Hematopoietic multipotent progenitor cell treated with erythropoietin and hydrocortisone succinate and interleukin-3 and kit ligand, for 6 days (in vitro differentiated cells): ENCODE results near the gene DAD1.
"Not testable (repeated sequence)": the region's sequence is repeated elsewhere in the genome, so short reads cannot be mapped to it uniquely, and the experiment has no call there.

Source experiments
- DNase-seq: peaks from one replicate; pipeline ENCODE4 v3.0.0-alpha.2; 2015

DAD1 gene

DNA sequence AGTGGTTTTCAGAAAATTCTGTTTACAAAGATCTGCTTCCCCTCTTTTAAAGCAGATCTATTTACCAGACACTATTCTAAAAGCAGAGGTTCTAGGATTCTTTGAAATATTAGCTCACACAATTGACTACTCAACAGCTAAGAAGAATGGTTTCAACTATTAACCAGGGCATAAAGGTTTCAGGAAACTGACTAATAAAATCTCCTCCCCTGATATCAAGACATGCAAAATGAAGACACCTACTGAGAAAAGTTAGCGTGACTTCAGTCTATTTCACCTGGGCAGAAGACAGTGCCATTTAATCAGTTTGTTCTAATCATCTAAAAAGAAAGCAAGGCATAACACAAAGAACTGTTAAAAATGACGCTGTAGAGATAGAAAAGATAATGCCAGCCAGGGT, 22.2 kb downstream of the DAD1 start:
- no peak for DNase-seq

DNA sequence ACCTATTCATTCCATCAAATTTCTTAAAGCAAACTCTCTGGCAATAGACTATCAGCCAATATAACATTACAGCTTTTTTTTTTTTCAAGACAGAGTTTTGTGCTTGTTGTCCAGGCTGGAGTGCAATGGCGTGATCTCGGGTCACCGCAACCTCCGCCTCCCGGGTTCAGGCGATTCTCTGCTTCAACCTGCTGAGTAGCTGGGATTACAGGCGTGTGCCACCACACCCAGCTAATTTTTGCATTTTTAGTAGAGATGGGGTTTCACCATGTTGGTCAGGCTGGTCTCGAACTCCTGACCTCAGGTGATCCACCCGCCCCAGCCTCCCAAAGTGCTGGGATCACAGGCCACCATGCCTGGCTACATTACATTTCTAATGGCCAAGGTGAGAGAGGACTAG, 22.8 kb downstream of the DAD1 start:
- DNase-seq, result not testable (repeated sequence)

DNA sequence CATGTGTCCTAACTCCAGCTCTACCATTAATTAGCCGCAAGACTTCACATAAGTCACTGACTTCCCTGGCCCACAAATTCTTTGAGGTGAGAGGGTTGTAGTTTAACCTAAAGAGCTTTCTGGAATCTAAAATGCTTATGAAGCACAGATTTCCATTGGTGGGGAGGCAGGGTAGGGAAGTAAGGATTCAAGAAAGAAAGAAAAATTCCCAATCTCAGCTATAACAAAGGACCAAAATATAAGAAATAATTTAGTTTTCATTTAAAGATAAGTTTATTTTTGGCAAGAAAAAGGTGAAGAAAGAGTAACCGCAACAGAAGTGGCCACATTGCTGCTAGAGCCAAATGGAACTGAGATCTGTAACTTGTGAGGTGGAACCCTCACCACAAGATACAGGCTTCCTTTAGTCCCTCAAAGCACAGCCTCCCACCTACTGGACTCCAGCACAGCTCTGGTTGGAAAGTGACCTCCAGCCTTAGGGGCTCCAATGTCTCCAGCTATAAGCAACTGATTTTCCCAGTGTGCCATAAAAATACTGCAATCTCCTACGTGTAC, 23.6 kb downstream of the DAD1 start:
- no peak for DNase-seq

DNA sequence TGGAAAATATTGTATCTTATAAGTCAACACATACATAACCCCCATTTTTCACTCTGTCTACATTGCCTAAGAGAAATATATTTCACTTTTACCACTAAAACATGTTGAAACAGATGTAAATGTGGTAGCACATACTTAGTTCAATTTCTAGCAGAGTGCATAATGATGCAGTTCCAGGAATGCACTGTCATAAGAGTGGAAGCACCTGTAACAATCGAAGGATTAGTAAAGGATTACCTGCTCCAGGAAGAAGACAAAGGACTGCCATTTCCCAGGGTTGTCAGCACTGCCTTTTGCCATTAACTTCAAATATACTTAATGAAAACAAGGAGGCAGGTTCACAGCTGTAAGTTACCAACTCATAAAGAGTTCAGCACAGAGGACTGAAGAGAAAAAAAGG, 24.6 kb downstream of the DAD1 start:
- DNase-seq, result no peak

DNA sequence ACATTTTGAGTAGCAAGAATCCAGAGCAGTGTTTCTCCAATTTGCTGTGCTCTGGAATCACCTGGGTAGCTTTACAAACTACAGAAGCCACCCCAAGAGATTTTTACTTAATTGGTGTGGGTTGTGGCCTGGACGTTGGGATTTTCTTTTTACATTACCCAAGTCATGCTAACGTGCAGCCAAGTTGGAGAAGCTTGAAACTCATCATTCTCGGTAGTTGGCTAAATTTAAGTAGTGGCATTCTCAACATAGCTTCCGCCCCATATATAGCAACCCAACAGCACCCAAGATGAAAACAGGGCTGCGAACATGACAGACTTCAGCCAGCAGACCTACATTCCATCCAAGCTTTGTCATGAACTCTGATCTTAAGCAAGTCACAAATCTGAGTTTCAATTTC, 25.0 kb downstream of the DAD1 start:
- no peak for DNase-seq

DNA sequence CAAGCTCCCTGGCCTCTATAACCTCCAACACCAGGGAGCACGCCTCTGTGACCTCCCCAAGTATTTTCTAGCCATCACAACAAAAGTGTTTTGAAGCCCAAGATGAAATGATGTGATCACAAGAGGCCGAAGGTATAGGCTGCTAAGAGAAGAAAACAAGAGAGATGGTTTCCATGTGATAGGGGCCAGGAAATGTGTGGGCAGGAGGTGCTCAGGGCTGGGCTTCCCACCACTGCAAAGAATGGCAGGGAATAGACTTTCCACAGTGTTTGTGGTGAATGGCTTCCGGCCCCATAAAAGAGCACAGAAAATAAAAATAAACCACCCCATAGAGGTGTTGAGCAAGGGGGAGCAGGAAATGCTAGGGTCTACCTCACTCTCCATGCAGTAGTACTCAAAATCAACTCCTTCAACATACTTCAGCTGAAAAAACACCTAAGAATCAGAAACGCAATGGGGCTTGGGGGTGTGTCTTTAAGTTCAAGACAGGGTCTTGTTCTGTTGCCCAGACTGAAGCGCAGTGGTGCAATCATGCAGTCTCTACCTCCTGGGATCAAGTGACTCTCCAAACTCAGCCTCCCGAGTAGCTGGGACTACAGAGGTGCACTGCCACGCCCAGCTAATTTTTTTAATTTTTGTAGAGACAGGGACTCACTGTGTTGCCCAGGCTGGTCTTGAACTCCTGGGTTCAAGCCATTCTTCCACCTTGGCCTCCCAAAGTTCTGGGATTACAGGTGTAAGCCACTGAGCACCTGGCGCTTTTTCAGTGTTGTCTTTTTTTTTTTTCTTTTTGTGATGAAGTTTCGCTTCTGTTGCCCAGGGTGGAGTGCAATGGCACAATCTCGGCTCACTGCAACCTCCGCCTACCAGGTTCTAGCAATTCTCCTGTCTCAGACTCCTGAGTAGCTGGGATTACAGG, 27.1 kb downstream of the DAD1 start:
- peak; percentile 69 for DNase-seq

DNA sequence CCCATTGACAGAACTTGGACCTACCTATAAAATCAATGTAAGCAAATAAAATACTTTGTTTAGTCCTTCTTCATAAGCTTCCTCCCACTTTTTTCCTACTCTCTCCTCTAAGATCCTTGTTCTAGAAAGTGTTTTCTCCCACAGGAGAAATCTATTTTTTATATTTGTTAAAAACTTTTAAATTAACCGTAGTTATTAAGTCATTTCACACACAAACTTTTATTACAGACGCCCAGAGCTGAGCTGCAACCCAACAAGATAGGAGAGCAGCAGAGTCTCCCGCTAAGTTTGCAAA, 27.7 kb downstream of the DAD1 start:
- DNase-seq, result no peak

DNA sequence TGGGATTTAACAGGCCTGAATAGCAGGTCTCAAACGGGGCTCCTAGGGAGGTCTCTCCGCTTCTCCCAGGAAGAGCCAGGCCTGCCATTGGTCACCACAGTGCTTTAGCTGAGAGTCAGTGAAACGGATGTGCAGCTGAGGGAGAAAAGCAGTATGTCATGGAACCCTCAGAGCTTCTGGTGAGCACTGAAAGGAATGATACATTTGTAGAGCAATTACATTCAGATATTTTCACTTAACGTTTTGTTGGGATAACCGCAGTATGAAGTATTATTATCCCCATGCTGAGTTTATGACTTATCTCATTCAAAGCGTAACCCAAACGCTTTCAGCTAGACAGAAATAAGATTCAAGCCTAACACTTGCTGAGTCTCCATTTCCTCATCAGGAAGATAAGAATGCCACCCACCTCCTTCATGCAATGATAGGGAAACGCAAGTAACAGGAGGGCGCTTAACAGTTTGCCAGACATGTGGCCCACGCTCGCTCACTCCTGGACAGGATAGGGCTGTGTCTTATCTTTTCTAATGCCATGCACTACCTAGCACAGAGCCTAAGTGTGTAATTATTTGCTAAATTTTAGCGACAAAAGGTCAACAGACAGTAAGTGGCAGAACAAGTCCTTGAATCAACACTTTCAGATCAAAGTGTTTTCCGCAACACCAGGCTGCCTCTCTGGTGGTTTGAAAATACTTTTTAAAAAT, 28.2 kb downstream of the DAD1 start:
- peak; percentile 94 for DNase-seq

DNA sequence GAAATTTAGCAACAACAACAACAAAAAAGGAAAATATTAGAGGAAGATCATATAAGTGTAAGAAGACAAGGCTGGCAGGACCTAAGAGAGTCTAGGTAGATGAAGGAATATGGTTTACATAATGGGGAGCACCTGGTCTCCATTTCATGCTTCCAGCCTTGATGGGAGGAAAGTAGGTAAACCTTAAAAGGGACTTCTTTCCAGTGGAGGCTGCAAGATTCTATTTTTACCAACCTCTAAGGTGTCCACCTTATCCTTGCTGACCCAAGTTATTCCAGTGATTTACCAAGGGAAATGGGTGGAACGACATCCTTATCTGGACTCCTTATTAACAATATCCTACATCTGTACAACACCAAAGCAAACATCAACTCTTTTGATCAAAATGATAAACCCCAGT, 30.0 kb downstream of the DAD1 start:
- DNase-seq, result no peak

DNA sequence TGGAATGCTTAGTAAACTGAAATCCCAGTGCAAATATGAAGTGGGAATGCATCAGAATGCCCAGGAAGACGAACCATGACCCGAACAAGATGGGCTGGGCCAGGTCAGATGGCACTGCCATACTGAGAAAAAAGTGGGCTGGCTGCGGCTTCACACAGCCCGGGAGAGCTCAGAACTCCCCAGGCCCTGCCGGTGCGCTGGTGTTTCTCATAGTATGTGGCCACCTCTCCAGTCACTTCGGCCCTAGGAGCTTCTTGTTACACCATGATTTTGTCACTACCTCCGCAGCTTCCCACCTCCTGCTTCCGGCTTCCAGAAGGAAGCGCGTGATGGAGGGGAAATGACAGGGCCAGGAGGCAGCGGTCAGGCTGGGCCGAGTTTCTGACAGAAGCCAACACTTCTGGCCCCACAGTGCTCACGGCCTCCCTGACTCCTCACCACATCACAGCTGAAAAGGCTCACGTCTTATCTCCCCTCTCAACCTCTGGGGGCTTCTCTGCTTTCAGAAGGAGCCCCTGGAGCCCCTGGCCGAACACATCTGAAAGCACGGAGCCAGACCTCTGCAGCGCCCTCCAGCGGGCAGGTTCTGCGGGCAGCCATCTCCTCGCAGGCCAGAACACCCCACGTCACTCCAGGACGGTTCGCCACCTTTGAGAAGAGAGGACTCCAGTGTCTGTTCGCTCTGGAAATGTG, 30.7 kb downstream of the DAD1 start:
- no peak for DNase-seq

DNA sequence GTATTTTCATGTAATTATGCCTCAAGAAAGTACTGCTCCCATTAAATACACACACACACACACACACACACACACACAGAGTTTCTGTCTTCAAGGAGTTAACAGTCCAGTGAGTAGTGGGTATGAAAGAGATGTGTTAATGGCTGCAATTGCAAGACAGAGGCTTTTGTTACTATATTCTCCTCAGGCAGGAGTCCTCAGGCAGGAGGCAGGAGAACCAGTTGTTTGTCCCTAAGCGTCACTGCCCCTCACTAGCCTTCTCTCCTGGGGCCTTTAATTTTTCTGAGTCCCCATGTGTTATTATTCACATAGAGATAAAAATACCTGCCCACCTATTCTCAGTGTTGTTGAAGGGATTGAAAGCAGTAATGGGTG, 31.2 kb downstream of the DAD1 start:
- DNase-seq, result no peak

DNA sequence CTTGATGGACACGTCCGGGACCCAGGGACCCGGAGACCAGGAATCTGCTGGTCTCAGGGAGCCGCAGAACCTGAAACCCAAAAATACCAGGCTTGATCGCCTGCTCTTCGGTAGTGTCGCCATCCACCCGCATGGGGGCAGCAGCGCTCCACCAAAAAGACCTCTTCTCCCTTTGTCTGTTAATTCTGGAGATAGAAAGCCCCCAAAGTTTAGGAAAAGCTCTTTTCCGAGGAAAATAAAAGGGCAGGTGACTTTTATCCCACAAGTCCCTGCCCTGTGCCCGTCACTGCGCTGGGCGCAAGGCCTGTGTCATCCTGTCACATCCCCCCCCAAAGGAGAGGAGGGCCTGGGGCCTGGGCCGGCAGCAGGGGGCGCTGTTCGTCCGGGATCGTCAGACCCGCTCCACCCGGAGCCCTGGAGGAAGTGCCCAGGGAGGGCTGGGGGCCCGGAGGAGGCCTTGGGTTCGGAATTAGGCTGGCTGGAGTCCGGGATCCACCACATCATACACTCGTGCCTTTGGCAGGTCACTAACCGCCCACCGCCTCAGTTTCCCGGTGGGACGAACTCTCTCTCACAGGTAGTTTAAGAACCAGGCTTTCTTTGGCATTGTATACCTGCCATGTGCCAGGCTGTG, 31.9 kb downstream of the DAD1 start:
- DNase-seq, result peak; percentile 90

DNA sequence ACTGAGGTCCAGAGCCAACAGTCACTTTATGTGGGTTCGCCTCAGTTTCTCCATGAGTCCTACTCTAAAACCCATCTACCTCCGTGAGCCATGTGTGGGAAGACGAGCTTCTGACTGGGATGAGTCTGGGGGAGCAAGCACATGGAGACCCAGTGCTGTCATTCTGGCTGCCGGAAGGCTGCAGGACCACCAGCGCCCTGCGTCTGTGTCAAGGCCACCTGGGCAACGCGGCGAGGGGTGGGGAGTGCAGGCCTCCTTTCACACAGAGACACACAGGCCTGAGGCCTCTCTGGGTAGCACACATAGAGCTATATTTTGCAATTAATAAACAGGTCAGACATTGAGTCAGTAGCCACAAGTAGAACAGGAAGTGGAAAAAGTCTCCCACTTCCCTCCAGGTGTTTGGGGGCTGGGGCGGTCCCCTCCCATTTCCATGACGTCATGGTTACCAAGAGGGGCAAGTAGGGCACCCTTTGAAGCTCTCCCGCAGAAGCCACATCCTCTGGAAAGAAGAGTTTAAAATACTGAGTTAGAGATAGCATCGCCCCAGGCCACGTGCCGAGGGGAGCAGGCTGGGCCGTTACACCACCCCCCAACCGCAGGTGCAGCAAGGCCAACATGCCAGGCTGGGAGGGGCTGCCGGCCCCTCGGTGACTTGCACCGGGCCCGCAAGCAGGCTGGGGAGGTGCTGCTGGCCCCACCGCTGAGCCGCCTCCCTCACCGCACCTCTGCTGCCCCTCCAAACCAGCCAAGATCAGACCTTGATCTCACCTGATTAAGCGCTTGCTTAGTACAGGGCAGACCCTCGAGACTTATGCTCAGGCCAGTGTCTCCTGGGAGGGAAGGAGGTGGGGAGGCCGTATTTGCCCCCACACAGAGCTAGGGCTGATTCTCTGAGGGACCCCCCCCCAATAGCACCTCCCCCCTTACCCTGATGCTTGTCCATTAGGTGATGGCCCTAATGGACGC, 32.7 kb downstream of the DAD1 start:
- peak; percentile 97 for DNase-seq

DNA sequence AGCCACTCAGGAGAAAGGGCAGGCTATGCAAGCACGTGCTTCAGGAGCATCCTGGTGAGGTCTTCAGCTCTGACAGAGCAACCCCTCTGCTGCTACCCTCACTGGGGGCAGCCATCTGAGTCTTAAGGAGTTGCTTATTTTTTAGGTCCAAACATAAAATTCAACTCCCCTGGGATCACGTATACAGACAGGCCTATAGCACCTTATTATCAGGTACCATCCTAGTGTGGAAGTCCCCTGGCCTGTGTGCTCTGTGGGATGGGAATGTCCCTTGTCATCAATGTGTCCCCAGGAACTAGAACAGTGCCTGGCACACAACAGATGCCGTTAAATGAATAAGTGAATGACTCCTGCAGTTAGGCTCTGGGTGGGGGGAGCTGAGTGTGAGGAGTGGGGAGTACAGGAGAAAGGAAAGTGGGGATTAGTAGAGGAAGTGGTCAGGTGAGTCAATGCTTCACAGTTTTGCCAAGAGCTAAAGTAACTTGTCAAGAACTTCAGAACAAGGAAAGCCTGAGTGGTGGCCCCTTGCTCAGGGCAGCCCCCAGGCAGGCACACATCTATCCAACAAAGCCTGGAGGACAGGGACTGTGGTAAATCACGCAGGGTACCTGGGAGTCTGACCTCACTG, 33.5 kb downstream of the DAD1 start:
- DNase-seq, result no peak

DNA sequence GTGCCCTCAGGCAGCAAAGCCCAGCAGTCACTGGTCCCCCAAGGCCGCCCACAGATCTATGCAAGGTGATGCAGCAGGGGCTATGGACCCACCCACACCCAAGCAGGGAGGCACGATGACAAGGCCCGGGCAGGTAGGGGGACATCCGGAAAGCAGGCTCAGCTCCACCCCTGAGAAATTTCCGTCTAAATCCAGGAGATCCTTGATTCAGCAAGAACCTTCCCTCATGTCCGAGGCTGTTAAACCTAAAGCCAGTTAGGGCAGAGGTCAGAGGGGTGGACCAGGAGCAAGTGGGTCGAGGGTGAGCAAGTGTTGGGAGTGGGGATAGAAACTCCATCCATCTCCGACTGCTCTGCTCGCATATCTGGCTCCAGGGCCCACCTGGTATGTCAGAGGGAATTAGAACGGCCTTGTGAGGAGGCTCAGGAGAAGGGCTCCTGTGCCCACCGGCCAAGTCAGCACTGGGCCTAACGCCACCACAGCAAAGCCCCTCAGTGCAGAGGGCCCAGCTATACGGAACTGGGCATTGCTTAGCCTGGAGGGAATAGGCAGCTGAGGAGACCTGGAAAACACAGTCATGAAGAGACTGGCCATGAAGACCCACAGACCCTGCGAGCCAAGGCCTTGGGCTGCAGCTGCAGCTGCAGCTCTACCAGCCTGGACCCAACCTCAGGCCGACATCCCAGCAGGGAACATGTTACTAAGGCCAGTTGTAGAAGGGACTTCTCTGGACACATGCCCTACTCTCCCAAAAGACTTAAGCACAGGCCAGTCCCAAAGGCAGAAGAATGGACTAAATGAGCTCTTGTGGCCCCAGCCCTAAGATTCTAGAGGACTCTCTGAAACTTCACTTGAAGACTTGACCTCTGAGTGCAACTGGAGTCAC, 34.3 kb downstream of the DAD1 start:
- DNase-seq, result no peak

DNA sequence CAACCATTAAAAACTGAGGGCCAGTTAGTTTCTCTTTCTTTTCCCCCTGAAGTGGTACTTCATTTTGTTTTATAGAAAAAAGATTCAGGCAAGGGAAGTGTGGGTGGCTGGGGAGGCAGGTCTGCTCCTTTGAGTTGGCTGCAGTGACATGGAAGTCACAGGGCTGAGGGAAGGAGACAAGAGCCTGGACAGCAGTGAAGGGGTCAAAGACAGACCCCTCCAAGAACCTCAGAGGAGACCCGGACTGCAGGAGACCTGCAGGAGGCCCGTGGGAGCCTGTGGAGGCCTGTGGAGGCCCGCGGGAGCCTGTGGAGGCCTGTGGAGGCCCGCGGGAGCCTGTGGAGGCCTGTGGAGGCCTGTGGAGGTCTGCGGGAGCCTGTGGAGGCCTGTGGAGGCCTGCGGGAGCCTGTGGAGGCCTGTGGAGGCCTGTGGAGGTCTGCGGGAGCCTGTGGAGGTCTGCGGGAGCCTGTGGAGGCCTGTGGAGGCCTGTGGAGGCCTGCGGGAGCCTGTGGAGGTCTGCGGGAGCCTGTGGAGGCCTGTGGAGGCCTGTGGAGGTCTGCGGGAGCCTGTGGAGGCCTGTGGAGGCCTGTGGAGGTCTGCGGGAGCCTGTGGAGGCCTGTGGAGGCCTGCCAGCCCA, 35.0 kb downstream of the DAD1 start:
- not testable (repeated sequence) for DNase-seq

DNA sequence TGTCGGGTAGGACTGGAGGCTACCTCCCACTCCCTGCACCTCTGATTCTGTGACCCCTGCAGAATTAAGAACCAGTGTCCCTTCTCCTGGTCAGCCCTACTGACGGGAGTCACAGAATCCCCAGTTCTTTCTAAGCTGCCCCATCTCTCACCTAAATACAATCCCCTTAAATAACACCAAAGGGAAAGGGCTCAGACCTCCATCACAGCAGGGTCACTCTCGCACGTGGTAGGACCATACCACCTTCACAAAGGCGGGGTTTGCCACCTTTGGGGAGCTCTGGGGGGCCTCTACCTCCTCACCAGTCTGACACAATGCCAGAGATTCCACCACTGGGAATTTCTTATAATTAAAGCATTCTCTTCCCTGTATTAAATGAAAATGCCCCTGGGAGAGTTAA, 35.6 kb downstream of the DAD1 start:
- no peak for DNase-seq

DNA sequence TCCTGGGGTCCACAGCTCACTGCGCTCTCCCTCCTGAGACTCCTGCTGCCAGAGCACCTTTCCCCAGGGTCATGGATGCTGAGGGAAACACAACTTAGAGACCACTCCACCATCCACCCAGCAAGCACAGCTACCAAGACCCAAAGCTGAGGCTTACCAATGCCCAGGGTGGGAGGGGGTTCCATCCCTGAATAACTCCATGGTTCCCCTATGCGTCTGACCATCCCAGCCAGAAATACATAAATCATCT, 36.3 kb downstream of the DAD1 start:
- DNase-seq, result no peak

DNA sequence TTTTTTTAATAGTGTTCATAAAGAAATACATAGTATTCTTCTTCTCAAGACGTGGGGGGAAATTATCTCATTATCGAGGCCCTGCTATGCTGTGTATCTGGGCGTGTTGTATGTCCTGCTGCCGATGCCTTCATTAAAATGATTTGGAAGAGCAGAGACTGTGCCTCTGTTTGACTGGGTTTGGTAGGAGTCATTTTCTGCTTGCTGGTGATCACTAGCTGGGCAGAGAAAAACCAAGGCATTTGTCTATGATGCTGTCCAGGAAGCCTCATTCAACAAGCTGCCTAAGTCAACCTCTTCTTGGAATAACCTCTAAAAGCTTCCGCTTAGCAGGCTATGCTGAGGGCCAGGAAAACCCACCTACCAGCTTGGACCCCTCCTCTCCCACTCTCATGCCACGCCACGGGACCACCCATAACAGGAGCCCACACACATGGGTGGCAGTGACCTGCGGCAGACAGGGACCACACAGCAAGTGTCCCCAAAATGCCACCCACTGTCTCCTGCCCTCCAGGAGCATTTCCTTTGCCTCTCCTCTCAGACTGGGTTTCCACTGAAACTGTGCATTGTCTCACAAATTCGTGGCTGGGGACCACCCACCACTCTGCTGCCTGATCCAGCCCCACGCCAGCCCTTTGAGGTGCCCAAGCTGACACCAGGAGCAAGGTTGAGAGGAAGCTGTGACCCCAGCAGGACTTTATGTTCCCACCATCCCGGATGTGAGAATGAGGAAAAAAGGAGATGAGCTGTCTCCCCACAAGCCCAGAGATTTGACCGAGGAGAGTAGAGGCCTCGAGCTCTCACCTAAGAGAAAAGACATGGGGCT, 36.8 kb downstream of the DAD1 start:
- DNase-seq, result no peak
